GM19328 (cell line): ENCODE data around the gene MYH3.
A peak's percentile ranks its signal among the peaks of the same experiment; 100 is the strongest.
"Not testable (repeated sequence)": the region's sequence is repeated elsewhere in the genome, so short reads cannot be mapped to it uniquely, and the experiment has no call there.

Experiments used
- ATAC-seq: cut with Tn5 transposase; IDR thresholded peaks from one replicate; pipeline ENCODE4 v1.9.1; 2021; ENCODE audit warnings: mild to moderate bottlenecking, moderate library complexity; ENCODE audit not compliant: unreplicated experiment

Gene MYH3

GRCh38 chr17:10657148-10657547 is at the start of gene MYH3:
Gene MYH3 (minus strand): TSS chr17:10657309. CDS start chr17:10655064, 2,245 bp downstream.
- ATAC-seq: no peak

- no peak for ATAC-seq
Observed at GRCh38 chr17:10705727-10706126, 48.6 kb upstream of the MYH3 start.

GRCh38 chr17:10702574-10702973 is 45.5 kb upstream of the MYH3 start:
- ATAC-seq: no peak

- no peak for ATAC-seq
Observed at GRCh38 chr17:10699856-10700255, 42.7 kb upstream of the MYH3 start.

GRCh38 chr17:10698096-10698818 is 41.1 kb upstream of the MYH3 start:
- no peak for ATAC-seq

GRCh38 chr17:10697092-10698081 is 40.3 kb upstream of the MYH3 start, which contains the start of the genes ADPRM and SCO1:
Gene ADPRM (plus strand): TSS chr17:10697594. CDS start chr17:10704927, 7,333 bp downstream.
Gene SCO1 (minus strand): TSS chr17:10697533. CDS start chr17:10697507, 26 bp downstream.
- ATAC-seq: peak; percentile 96

GRCh38 chr17:10695875-10696407 is 38.8 kb upstream of the MYH3 start:
- ATAC-seq: not testable (repeated sequence)

- ATAC-seq: no peak
Observed at GRCh38 chr17:10687499-10687898, 30.4 kb upstream of the MYH3 start.

- no peak for ATAC-seq
Observed at GRCh38 chr17:10683853-10684252, 26.7 kb upstream of the MYH3 start.

GRCh38 chr17:10681866-10682446 is 24.8 kb upstream of the MYH3 start:
- no peak for ATAC-seq

- ATAC-seq: no peak
Observed at GRCh38 chr17:10674704-10675103, 17.6 kb upstream of the MYH3 start.

- ATAC-seq: no peak
Observed at GRCh38 chr17:10673312-10673711, 16.2 kb upstream of the MYH3 start.

GRCh38 chr17:10668775-10669174 is 11.7 kb upstream of the MYH3 start:
- ATAC-seq: no peak

GRCh38 chr17:10666906-10667305 is 9.8 kb upstream of the MYH3 start:
- ATAC-seq: no peak

GRCh38 chr17:10664571-10664970 is 7.5 kb upstream of the MYH3 start:
- ATAC-seq: no peak

- no peak for ATAC-seq
Observed at GRCh38 chr17:10663231-10663630, 6.1 kb upstream of the MYH3 start.

GRCh38 chr17:10661437-10661836 is 4.3 kb upstream of the MYH3 start:
- ATAC-seq: no peak

GRCh38 chr17:10657879-10658278 is 770 bp upstream of the MYH3 start:
- no peak for ATAC-seq

GRCh38 chr17:10653987-10654386 is 3.1 kb downstream of the MYH3 start:
- ATAC-seq: no peak

- no peak for ATAC-seq
Observed at GRCh38 chr17:10652984-10653659, 4.0 kb downstream of the MYH3 start.
